Esophagus muscularis mucosa (tissue), 4 donors: ENCODE data around the gene TNFRSF1B.

Experiments
- EP300 ChIP-seq: sonication (generic); formaldehyde crosslinking; IDR thresholded peaks from one replicate; pipeline ENCODE4 v1.6.1; 2017; ENCODE audit warnings: antibody characterized with exemption
- POLR2A ChIP-seq: fragments of 450-650 bp; IDR thresholded peaks from one replicate; pipeline ENCODE4 v1.6.1; 2017; ENCODE audit warnings: antibody characterized with exemption, moderate library complexity, mild to moderate bottlenecking, low read depth
- POLR2AphosphoS5 ChIP-seq, 2 donors: sonication (generic); formaldehyde crosslinking; IDR thresholded peaks; one replicate each; pipeline ENCODE4 v1.6.1; 2017; ENCODE audit warnings: antibody characterized with exemption in 2 of 2
- TF ChIP-seq, protein P1 (sequence below), 3 experiments: fragments of 200-600 bp in 2 of 3; fragments of 450-650 bp in 1 of 3; sonication (generic) in 2 of 3; IDR thresholded peaks; one replicate each; pipeline ENCODE4 v1.5.1; 2017 to 2019; ENCODE audit warnings: antibody characterized with exemption in 3 of 3, mild to moderate bottlenecking in 2 of 3, moderate library complexity in 1 of 3

DNA sequence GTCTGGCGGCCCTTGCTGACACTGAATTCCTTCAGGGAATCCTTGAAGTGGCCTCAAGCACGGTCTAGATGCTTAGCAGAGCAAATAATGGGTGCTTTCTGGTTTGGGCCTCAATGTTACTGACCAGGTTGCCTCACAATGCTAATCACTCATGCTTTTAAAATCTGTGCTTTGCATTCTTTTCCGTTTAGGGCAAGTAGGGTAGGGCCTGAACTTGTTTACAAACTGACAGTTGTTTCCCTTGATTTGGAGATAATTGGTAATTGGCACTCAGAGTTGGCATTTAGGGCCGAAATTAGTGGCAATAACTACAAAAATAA lies 64.4 kb downstream of the TNFRSF1B start:
- TF ChIP-seq, protein P1, sequence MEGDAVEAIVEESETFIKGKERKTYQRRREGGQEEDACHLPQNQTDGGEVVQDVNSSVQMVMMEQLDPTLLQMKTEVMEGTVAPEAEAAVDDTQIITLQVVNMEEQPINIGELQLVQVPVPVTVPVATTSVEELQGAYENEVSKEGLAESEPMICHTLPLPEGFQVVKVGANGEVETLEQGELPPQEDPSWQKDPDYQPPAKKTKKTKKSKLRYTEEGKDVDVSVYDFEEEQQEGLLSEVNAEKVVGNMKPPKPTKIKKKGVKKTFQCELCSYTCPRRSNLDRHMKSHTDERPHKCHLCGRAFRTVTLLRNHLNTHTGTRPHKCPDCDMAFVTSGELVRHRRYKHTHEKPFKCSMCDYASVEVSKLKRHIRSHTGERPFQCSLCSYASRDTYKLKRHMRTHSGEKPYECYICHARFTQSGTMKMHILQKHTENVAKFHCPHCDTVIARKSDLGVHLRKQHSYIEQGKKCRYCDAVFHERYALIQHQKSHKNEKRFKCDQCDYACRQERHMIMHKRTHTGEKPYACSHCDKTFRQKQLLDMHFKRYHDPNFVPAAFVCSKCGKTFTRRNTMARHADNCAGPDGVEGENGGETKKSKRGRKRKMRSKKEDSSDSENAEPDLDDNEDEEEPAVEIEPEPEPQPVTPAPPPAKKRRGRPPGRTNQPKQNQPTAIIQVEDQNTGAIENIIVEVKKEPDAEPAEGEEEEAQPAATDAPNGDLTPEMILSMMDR (IDR thresholded peaks at IDR 0.05) = no peak
- TF ChIP-seq POLR2AphosphoS5 (IDR thresholded peaks at IDR 0.05) = no peak
- no peak for TF ChIP-seq POLR2A
- no peak for TF ChIP-seq EP300
